Osteoblast (primary cell): ENCODE data around the gene OPCML. TPM values are rescaled to one million over a fixed set of nuclear protein-coding genes. Genes with fewer than 3 reads are reported as not detected.

ENCODE experiments used
- DNase-seq: peaks from one replicate; pipeline ENCODE4 v3.0.0; 2011; ENCODE audit warnings: low spot score, mixed read lengths; ENCODE audit not compliant: insufficient read length; ENCODE audit errors: missing footprints
- H2AFZ ChIP-seq: 2 replicates; pipeline ENCODE4 v1.6.0; 2011; ENCODE audit warnings: mild to moderate bottlenecking, low read length
- H3K27ac ChIP-seq: 2 replicates; pipeline ENCODE4 v1.5.1; 2011; ENCODE audit warnings: mild to moderate bottlenecking, low read depth, low read length, moderate library complexity
- H3K27me3 ChIP-seq: 2 replicates; pipeline ENCODE4 v1.6.0; 2012; ENCODE audit warnings: mild to moderate bottlenecking, control low read depth, inconsistent platforms, low read length, moderate library complexity; ENCODE audit not compliant: insufficient read depth
- H3K36me3 ChIP-seq: 2 replicates; pipeline ENCODE4 v1.5.1; 2011; ENCODE audit warnings: mild to moderate bottlenecking, low read length, control low read depth, moderate library complexity; ENCODE audit not compliant: insufficient read depth
- H3K4me1 ChIP-seq: 2 replicates; pipeline ENCODE4 v1.5.1; 2011; ENCODE audit warnings: mild to moderate bottlenecking, low read length, control low read depth, moderate library complexity; ENCODE audit not compliant: insufficient read depth
- H3K4me2 ChIP-seq: 2 replicates; pipeline ENCODE4 v1.6.0; 2011; ENCODE audit warnings: mild to moderate bottlenecking, low read length; ENCODE audit not compliant: insufficient read depth
- H3K4me3 ChIP-seq: fragments of 200-600 bp; sonication (generic); 3 replicates; pipeline ENCODE4 v1.5.1; 2012; ENCODE audit warnings: mild to moderate bottlenecking, low read length, inconsistent platforms; ENCODE audit not compliant: insufficient read depth
- H3K79me2 ChIP-seq: 2 replicates; pipeline ENCODE4 v1.6.0; 2012; ENCODE audit warnings: mild to moderate bottlenecking, low read length, control low read depth, inconsistent platforms; ENCODE audit not compliant: insufficient read depth
- H3K9me3 ChIP-seq: 2 replicates; pipeline ENCODE4 v1.5.1; 2011; ENCODE audit warnings: low read depth, low read length, control low read depth
- H4K20me1 ChIP-seq: 2 replicates; pipeline ENCODE4 v1.6.0; 2012; ENCODE audit warnings: mild to moderate bottlenecking, low read length, control low read depth; ENCODE audit not compliant: insufficient read depth
- total RNA-seq: library from RNA; depleted of rRNA; stranded (reverse); fragments of >200 nt; gene quantifications from 2 replicates; pipeline ENCODE4 v1.2.3, GENCODE V29; 2012
- TF ChIP-seq, protein P1 (sequence below): IDR thresholded peaks from 2 replicates; pipeline ENCODE4 v1.5.1; 2011; ENCODE audit warnings: mild to moderate bottlenecking, low read depth, low read length, moderate library complexity; ENCODE audit errors: extremely low read depth

OPCML gene
- total RNA-seq, 1 donor, result 0.36 TPM

DNA sequence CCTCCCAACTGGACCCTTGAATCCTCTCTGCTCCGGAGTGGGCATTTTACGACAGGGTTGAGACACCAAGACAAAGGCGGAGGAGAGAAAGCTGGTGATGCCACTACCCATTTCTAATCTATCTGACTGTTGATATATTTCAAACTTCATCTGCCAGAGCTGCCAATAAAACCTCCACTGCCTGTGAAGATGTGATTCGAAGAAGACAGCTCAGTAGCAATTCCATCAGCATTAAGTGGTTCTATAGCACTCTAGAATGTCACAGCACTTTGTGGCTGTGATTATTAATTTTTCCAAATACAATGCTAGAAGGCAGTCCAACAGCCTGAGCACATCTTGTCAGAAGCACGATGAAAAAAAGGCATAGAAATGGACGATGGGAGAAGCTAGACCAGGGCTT lies 282.8 kb downstream of the OPCML start:
- Histone ChIP-seq H2AFZ (no peak overlapping the region), H3K79me2 (no peaks in the 10 kb centered on the region), H3K9me3 (peaks cover 2% of the 10 kb centered on the region), H3K4me1 (no peaks in the 10 kb centered on the region), H3K4me3 (no peak overlapping the region), H3K27me3 (no peaks in the 10 kb centered on the region), H3K36me3 (no peaks in the 10 kb centered on the region), H3K27ac (no peak overlapping the region), H3K4me2 (no peak overlapping the region), H4K20me1 (no peaks in the 10 kb centered on the region)
- DNase-seq, result no peak
- TF ChIP-seq, protein P1, sequence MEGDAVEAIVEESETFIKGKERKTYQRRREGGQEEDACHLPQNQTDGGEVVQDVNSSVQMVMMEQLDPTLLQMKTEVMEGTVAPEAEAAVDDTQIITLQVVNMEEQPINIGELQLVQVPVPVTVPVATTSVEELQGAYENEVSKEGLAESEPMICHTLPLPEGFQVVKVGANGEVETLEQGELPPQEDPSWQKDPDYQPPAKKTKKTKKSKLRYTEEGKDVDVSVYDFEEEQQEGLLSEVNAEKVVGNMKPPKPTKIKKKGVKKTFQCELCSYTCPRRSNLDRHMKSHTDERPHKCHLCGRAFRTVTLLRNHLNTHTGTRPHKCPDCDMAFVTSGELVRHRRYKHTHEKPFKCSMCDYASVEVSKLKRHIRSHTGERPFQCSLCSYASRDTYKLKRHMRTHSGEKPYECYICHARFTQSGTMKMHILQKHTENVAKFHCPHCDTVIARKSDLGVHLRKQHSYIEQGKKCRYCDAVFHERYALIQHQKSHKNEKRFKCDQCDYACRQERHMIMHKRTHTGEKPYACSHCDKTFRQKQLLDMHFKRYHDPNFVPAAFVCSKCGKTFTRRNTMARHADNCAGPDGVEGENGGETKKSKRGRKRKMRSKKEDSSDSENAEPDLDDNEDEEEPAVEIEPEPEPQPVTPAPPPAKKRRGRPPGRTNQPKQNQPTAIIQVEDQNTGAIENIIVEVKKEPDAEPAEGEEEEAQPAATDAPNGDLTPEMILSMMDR, result no peak

DNA sequence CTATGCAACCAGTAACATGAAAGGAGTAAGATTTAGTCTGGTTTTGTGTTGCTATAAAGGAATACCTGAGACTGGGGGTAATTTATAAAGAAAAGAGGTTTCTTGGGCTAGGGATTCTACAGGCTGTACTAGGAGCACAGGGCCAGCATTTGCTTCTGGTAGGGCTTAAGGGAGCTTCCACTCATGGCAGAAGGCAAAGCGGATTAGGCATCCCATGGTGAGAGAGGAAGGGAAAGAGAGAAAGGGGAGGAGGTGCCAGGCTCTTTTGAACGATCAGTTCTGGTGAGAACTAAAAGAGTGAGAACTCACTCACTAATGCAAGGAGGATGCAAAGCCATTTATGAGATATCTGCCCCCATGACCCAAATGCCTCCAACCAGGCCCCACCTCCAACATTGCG lies 283.2 kb downstream of the OPCML start:
- H2AFZ ChIP-seq, result no peak overlapping the region
- TF ChIP-seq, protein P1, result no peak

DNA sequence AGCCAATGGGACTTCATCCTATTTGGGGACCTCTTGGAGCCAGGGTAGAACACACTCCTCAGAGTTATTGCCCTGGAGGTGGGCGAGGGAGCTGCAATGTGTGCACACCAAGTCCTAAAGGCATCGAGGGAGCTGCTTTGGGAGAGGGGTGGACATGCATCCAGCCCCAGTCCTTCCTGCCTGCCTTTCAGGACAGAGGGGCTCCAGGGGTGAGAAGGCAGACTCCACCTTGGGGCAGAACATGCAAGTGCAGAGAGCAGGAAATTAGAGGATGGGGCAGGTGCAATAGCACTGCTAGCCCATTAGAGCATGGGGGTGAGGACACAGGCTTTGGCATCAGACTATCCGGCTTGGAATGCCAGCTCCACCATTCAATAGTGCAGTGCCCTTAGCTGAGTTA lies 288.5 kb downstream of the OPCML start:
- TF ChIP-seq, protein P1, result no peak
- no peaks in the 10 kb centered on the region for H3K27me3 ChIP-seq
- no peaks in the 10 kb centered on the region for H4K20me1 ChIP-seq
- no peak overlapping the region for H3K4me2 ChIP-seq
- H3K4me3 ChIP-seq, result no peak overlapping the region
- no peak overlapping the region for H2AFZ ChIP-seq
- H3K9me3 ChIP-seq, result peaks cover 4% of the 10 kb centered on the region
- no peaks in the 10 kb centered on the region for H3K36me3 ChIP-seq
- H3K79me2 ChIP-seq, result no peaks in the 10 kb centered on the region
- no peak for DNase-seq
- H3K27ac ChIP-seq, result no peak overlapping the region
- no peaks in the 10 kb centered on the region for H3K4me1 ChIP-seq

More for the DNA sequence above, 283.2 kb downstream of the OPCML start:
- Histone ChIP-seq H4K20me1 (no peaks in the 10 kb centered on the region), H3K9me3 (peaks cover 2% of the 10 kb centered on the region), H3K4me3 (no peak overlapping the region), H3K27ac (no peak overlapping the region), H3K27me3 (no peaks in the 10 kb centered on the region), H3K4me1 (no peaks in the 10 kb centered on the region), H3K36me3 (no peaks in the 10 kb centered on the region), H3K4me2 (no peak overlapping the region), H3K79me2 (no peaks in the 10 kb centered on the region)
- DNase-seq, result no peak

DNA sequence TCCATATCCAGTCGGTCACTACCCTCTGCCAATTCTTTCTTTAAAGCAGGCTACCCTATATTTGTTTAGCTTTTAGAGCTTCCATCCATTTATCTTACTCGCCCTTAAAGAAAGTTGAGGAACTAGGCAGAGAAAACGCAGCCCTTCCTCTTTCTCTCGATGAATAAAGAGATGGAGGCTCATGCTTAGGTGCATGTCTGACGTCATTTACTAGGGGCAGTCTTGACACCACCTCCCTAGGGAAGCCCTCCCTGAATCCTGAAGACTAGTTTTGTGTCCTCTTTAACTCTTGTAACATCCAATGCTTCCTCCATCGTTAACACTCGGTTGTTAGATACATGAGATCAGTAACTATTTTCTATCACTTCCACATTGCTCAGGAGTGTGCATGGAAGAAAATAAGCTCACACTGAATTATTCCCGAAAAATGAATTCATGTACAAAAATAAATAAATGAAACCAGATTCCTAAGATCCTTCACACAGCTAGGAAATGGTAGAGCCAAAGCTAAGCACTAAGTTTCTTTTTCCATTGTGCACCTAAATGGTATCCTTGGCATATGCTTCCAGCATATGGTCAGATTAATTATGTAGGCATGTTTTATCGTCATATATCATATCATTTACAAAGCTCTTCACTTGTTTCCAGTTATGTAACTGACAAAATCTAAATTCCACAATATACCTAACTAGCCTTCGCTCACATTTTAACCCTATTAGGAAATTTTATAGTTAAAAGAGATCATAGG lies 291.2 kb downstream of the OPCML start:
- H3K79me2 ChIP-seq, result no peaks in the 10 kb centered on the region
- H2AFZ ChIP-seq, result no peak overlapping the region
- H3K27me3 ChIP-seq, result no peaks in the 10 kb centered on the region
- H3K4me1 ChIP-seq, result no peaks in the 10 kb centered on the region
- no peak overlapping the region for H3K4me3 ChIP-seq
- TF ChIP-seq, protein P1, result no peak
- DNase-seq, result no peak
- no peak overlapping the region for H3K27ac ChIP-seq
- peaks cover 4% of the 10 kb centered on the region for H3K9me3 ChIP-seq
- H4K20me1 ChIP-seq, result no peaks in the 10 kb centered on the region
- H3K4me2 ChIP-seq, result no peak overlapping the region
- H3K36me3 ChIP-seq, result no peaks in the 10 kb centered on the region
